Neuronal stem cell (in vitro differentiated cells): ENCODE results near the gene PTPN3.

Experiments used
- DNase-seq: peaks from one replicate; pipeline ENCODE4 v3.0.0-alpha.2; 2013; ENCODE audit warnings: low spot score
- H2AFZ ChIP-seq: one replicate; pipeline ENCODE4 v1.6.1; 2013; ENCODE audit warnings: mild to moderate bottlenecking, low read length, inconsistent platforms
- H2AK5ac ChIP-seq: 2 replicates; pipeline ENCODE4 v1.6.1; 2013; ENCODE audit warnings: low read depth, mild to moderate bottlenecking, inconsistent platforms, low read length, moderate library complexity, mixed read lengths
- H2BK120ac ChIP-seq: 2 replicates; pipeline ENCODE4 v1.6.1; 2013; ENCODE audit warnings: low read depth, mild to moderate bottlenecking, inconsistent platforms, low read length, moderate library complexity, mixed read lengths
- H2BK12ac ChIP-seq: one replicate; pipeline ENCODE4 v1.6.1; 2013; ENCODE audit warnings: low read length, inconsistent platforms
- H2BK15ac ChIP-seq: 2 replicates; pipeline ENCODE4 v1.6.1; 2013; ENCODE audit warnings: mild to moderate bottlenecking, low read length, inconsistent platforms, mixed read lengths
- H2BK5ac ChIP-seq: one replicate; pipeline ENCODE4 v1.6.1; 2013; ENCODE audit warnings: inconsistent platforms, mild to moderate bottlenecking, low read length, moderate library complexity
- H3K14ac ChIP-seq: one replicate; pipeline ENCODE4 v1.6.1; 2013; ENCODE audit warnings: low read length, inconsistent platforms
- H3K18ac ChIP-seq: 2 replicates; pipeline ENCODE4 v1.6.1; 2013; ENCODE audit warnings: low read length, inconsistent platforms
- H3K23ac ChIP-seq: 2 replicates; pipeline ENCODE4 v1.6.1; 2013; ENCODE audit warnings: low read depth, mild to moderate bottlenecking, mixed read lengths, low read length, inconsistent platforms; ENCODE audit not compliant: poor library complexity
- H3K27ac ChIP-seq: replicated peaks from 3 replicates; pipeline ENCODE4 v1.5.1; 2013; ENCODE audit warnings: low read length, inconsistent platforms
- H3K27me3 ChIP-seq, 3 experiments: 2 replicates each; pipeline ENCODE4 v1.6.1; 2013; ENCODE audit warnings: low read length in 3 of 3, mild to moderate bottlenecking in 2 of 3, inconsistent platforms in 1 of 3, low read depth in 1 of 3, mixed read lengths in 1 of 3, moderate library complexity in 1 of 3; ENCODE audit not compliant: control insufficient read depth in 3 of 3, insufficient read depth in 3 of 3
- H3K36me3 ChIP-seq, 2 donors: replicated peaks in 1 of 2; 2 replicates each; pipeline ENCODE4 v1.6.1; 2013; ENCODE audit warnings: low read length in 2 of 2; ENCODE audit not compliant: control insufficient read depth in 2 of 2, insufficient read depth in 2 of 2
- H3K4ac ChIP-seq: 2 replicates; pipeline ENCODE4 v1.6.1; 2013; ENCODE audit warnings: inconsistent platforms, mild to moderate bottlenecking, low read length, moderate library complexity
- H3K4me1 ChIP-seq, 2 donors: 1 replicate in 1 of 2; 2 replicates in 1 of 2; pipeline ENCODE4 v1.6.1; 2013; ENCODE audit warnings: low read length in 2 of 2, low read depth in 1 of 2; ENCODE audit not compliant: control insufficient read depth in 2 of 2, insufficient read depth in 1 of 2
- H3K4me2 ChIP-seq: one replicate; pipeline ENCODE4 v1.6.1; 2013; ENCODE audit warnings: mild to moderate bottlenecking, low read length, inconsistent platforms; ENCODE audit not compliant: insufficient read depth, poor library complexity, severe bottlenecking
- H3K4me3 ChIP-seq, 2 donors: 2 replicates each; pipeline ENCODE4 v1.5.1; 2013; ENCODE audit warnings: low read length in 2 of 2, mild to moderate bottlenecking in 2 of 2, inconsistent platforms in 1 of 2, moderate library complexity in 1 of 2
- H3K79me1 ChIP-seq: one replicate; pipeline ENCODE4 v1.6.1; 2013; ENCODE audit warnings: low read depth, mild to moderate bottlenecking, inconsistent platforms, low read length, moderate library complexity
- H3K9ac ChIP-seq: one replicate; pipeline ENCODE4 v1.6.1; 2013; ENCODE audit warnings: mild to moderate bottlenecking, low read depth, low read length, inconsistent platforms; ENCODE audit not compliant: poor library complexity
- H3K9me3 ChIP-seq, 2 donors: replicated peaks in 1 of 2; 2 replicates each; pipeline versions ENCODE3 to v1.6.1; 2013; ENCODE audit warnings: low read length in 2 of 2, mild to moderate bottlenecking in 2 of 2, inconsistent platforms in 1 of 2, low read depth in 1 of 2, mixed read lengths in 1 of 2, moderate library complexity in 1 of 2; ENCODE audit not compliant: control insufficient read depth in 2 of 2, insufficient read depth in 1 of 2
- H4K8ac ChIP-seq: one replicate; pipeline ENCODE4 v1.6.1; 2013; ENCODE audit warnings: low read depth, mild to moderate bottlenecking, inconsistent platforms, low read length, moderate library complexity
- H4K91ac ChIP-seq: one replicate; pipeline ENCODE4 v1.6.1; 2013; ENCODE audit warnings: low read length, low read depth, mild to moderate bottlenecking, inconsistent platforms; ENCODE audit not compliant: poor library complexity
- WGBS, 2 donors: extraction: QIAGEN DNeasy Blood & Tissue Kit; methylation state at CpG; one replicate each; pipeline ENCODE4 v1.1.7; 2013; ENCODE audit warnings: missing lambda C conversion rate in 2 of 2, mixed read lengths in 1 of 2; ENCODE audit not compliant: insufficient read length in 2 of 2, insufficient replicate concordance in 1 of 2; ENCODE audit errors: extremely low coverage in 2 of 2; 5-methylcytosine and 5-hydroxymethylcytosine counted together

Gene PTPN3

DNA sequence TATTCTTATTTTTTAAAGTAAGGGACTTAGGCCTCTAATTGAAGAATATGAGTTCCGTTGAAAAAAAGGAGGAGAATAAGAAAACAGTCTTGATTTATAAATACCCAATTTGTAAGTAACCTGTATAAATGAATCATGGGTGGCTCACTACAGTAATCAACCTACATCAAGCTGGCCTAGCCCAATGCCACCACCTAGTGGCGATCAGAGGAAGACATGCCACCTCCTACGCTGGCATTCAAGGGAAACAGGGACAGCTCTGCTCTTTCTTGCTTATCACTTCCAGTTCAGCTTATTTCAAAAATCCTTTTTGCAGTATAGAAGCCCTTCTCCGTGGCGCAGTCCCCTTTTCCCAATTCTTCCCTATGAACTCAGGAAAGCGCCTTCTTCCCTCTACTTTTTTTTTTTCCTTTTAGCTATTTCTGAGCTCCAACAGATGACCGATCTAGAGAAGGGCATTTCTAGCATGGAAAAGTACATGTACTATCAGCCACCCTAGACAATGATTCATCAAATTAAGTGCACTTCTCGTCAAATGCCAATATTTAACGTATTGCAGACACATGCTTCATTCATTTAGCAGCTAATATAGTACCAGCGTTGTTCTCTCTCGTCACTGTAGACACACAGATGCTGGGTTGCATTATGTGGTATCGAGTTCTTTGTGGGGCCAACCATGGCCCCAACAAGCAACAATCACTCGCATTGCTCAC is 28.3 kb downstream of the PTPN3 start:
- H3K4ac ChIP-seq = no peak overlapping the region
- no peak overlapping the region for H3K4me2 ChIP-seq
- no peak overlapping the region for H2BK5ac ChIP-seq
- H3K4me1 ChIP-seq = peaks cover 4 to 7% of the 10 kb centered on the region in 2 donors
- H2AK5ac ChIP-seq = no peak overlapping the region
- WGBS, 2 donors = no CpG with 5 or more reads among the region's 13 CpGs
- H3K36me3 ChIP-seq = no peaks in the 10 kb centered on the region
- no peaks in the 10 kb centered on the region for H3K9me3 ChIP-seq
- no peaks in the 10 kb centered on the region for H3K79me1 ChIP-seq
- H4K91ac ChIP-seq = no peak overlapping the region
- H4K8ac ChIP-seq = no peak overlapping the region
- peak; percentile 55 for DNase-seq
- H3K27ac ChIP-seq = no peak overlapping the region
- H3K14ac ChIP-seq = no peak overlapping the region
- H3K18ac ChIP-seq = no peak overlapping the region
- H3K27me3 ChIP-seq = no peaks in the 10 kb centered on the region
- no peak overlapping the region for H3K4me3 ChIP-seq
- H3K23ac ChIP-seq = no peak overlapping the region
- H2BK15ac ChIP-seq = no peak overlapping the region
- no peak overlapping the region for H3K9ac ChIP-seq
- H2BK12ac ChIP-seq = no peak overlapping the region
- H2BK120ac ChIP-seq = no peak overlapping the region
- H2AFZ ChIP-seq = no peak overlapping the region

DNA sequence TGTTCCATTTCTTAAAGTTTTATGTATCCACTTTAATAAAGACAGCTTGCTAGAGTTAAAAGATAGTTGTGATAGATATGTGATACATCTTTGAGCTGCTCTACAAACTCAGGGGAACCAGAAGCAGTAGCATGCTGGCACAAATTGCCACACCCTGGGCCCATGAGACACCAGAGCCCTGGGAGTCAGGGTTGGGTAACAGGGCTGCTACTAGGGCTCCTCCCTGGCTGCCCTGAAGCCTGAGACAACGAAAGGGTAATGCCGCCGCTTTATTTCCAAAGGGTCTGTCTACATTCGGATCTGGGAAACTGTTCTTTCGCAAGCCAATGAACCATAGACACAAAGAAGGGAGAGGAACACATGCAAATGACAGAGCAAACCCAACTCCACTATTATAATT is 29.2 kb downstream of the PTPN3 start:
- no peak overlapping the region for H3K4ac ChIP-seq
- no peaks in the 10 kb centered on the region for H3K9me3 ChIP-seq
- no peak overlapping the region for H2BK12ac ChIP-seq
- H3K79me1 ChIP-seq = no peaks in the 10 kb centered on the region
- H2BK15ac ChIP-seq = no peak overlapping the region
- H3K14ac ChIP-seq = no peak overlapping the region
- no peak overlapping the region for H3K23ac ChIP-seq
- H3K18ac ChIP-seq = no peak overlapping the region
- H3K4me2 ChIP-seq = no peak overlapping the region
- no peak overlapping the region for H3K27ac ChIP-seq
- H2BK5ac ChIP-seq = no peak overlapping the region
- H3K27me3 ChIP-seq = no peaks in the 10 kb centered on the region
- no peaks in the 10 kb centered on the region for H3K36me3 ChIP-seq
- no CpG with 5 or more reads among the region's 5 CpGs for WGBS, 2 donors
- no peak for DNase-seq
- H3K9ac ChIP-seq = no peak overlapping the region
- peaks cover 4 to 7% of the 10 kb centered on the region in 2 donors for H3K4me1 ChIP-seq
- no peak overlapping the region for H4K8ac ChIP-seq
- no peak overlapping the region for H2BK120ac ChIP-seq
- H2AFZ ChIP-seq = no peak overlapping the region
- H4K91ac ChIP-seq = no peak overlapping the region
- no peak overlapping the region for H3K4me3 ChIP-seq
- H2AK5ac ChIP-seq = no peak overlapping the region

DNA sequence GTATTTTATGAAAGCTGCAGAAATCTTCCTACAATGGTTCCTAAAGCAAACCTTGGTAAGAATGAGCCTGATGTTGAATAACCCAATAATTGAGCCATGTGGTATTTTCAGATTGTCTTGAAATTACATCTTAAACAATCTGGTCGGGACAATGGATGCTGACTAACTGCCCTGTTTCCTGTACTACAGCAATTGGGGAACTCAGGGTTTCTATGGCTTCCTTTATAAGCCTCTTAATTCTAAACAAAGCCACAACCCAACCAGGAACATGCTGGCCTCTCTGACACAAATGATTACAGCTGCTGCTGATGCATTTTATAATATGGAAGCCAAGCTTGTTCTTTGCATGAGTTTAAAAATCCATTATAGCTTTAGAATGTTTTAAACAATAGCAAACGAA is 30.2 kb downstream of the PTPN3 start:
- Histone ChIP-seq H4K91ac (no peak overlapping the region), H3K4me3 (no peak overlapping the region), H3K27ac (no peak overlapping the region), H3K9ac (no peak overlapping the region), H4K8ac (no peak overlapping the region), H2BK15ac (no peak overlapping the region), H3K79me1 (no peaks in the 10 kb centered on the region), H3K4me1 (peaks cover 4 to 7% of the 10 kb centered on the region in 2 donors), H2AFZ (no peak overlapping the region), H2AK5ac (no peak overlapping the region), H3K36me3 (no peaks in the 10 kb centered on the region), H3K23ac (no peak overlapping the region), H3K27me3 (no peaks in the 10 kb centered on the region), H3K18ac (no peak overlapping the region), H3K14ac (no peak overlapping the region), H2BK5ac (no peak overlapping the region), H3K9me3 (no peaks in the 10 kb centered on the region), H2BK120ac (no peak overlapping the region), H3K4me2 (no peak overlapping the region), H2BK12ac (no peak overlapping the region), H3K4ac (no peak overlapping the region)
- no CpG with 5 or more reads among the region's 2 CpGs for WGBS, 2 donors
- DNase-seq = no peak

DNA sequence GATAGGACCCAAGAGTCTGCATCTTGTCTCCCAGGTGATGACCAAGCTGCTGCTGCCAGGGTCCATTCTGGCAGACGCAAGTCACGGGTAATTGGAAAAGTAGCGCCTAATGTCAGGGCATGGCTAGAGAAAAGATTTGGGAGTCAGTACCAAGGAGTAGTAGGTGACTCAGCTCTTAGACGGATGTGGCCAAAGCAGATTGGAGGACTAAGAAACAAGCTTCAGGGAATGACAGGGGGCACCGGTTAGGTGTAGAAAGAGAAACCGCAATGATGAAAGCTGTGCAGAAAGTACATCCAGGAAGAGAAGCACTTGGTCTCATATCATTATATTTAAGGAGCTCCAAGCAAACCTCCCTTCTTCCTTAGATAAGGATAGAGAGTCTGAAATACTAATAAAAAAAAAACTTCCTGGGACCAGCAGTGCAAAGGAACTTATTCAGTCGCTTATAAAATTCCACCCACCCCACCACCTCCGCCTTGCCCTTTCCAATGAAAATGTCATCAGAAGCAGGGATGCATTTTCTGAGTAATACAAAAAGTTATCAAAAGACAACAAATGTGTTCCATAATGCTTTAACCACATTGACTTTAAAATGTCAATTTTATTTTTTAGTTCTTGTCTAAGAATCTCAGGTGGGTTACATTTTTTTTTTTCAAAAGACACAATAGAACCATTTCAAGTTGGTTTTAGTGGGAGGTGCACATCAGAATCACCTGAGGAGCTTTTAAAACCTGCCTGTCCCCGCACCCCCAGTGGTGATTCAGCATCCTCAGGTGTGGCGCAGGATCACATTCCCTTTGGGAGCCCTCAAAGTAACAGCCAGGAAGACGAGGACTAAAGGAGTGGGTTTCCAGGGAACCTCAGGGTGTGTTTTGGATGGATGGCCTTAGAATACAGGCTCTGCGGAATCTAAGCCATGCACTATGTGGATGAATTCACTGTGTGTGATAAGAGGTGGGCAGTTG is 31.2 kb downstream of the PTPN3 start:
- no peaks in the 10 kb centered on the region for H3K27me3 ChIP-seq

More for the DNA sequence above, 31.2 kb downstream of the PTPN3 start:
- Histone ChIP-seq H2AFZ (no peak overlapping the region), H3K9me3 (no peaks in the 10 kb centered on the region), H4K8ac (no peak overlapping the region), H3K27ac (no peak overlapping the region), H3K79me1 (no peaks in the 10 kb centered on the region), H3K36me3 (no peaks in the 10 kb centered on the region), H2BK120ac (no peak overlapping the region), H2BK12ac (no peak overlapping the region), H3K4me1 (peaks cover 4 to 7% of the 10 kb centered on the region in 2 donors), H3K4me3 (no peak overlapping the region), H3K14ac (no peak overlapping the region), H2BK5ac (no peak overlapping the region), H3K9ac (no peak overlapping the region), H3K4me2 (no peak overlapping the region), H2AK5ac (no peak overlapping the region), H4K91ac (no peak overlapping the region), H3K18ac (no peak overlapping the region), H3K23ac (no peak overlapping the region), H2BK15ac (no peak overlapping the region), H3K4ac (no peak overlapping the region)
- no CpG with 5 or more reads among the region's 12 CpGs for WGBS, 2 donors
- DNase-seq = no peak
